CD4-positive, alpha-beta T cell treated with Interleukin-1 beta for 1 hour (primary cell): ENCODE measurements around the gene WDFY3.
"Not testable (repeated sequence)": the region's sequence is repeated elsewhere in the genome, so short reads cannot be mapped to it uniquely, and the experiment has no call there.

Experiments used
- DNase-seq, 2 donors: peaks; one replicate each; pipeline ENCODE4 v3.0.0-alpha.2; 2020 to 2022

Gene WDFY3

GRCh38 chr4:84699001-84699671 lies 267.4 kb downstream of the WDFY3 start:
- no peak for DNase-seq

DNA sequence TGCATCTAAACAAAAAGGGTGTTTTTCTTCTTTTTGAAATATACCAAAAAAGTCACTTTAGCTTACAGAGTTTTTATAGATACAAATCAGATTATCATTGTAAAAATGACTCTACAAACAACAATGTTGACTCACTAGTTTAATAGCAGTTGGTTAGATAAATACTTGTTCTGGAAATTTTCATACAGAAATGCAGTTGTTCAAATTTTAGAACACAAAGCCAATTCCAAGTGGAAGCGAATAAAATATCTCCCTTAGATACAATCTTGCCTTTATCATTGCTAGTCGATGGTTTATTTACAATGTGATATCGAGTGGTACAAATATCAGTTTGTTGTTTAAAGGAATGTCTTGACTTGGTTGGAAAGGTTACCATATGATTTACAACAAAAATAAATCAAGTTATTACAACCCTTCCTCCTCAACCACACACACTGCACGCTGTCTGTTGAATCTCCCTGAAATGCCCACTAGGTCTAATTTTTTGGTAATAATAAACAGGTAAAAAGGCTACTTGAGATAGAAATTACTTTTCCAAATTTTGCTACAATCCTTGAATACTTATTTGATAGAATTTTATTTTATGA lies 268.8 kb downstream of the WDFY3 start:
- DNase-seq, result no peak

GRCh38 chr4:84697159-84697558 lies 269.3 kb downstream of the WDFY3 start:
- DNase-seq, result no peak

- DNase-seq, result no peak
Observed at GRCh38 chr4:84691800-84692199, 274.7 kb downstream of the WDFY3 start.

GRCh38 chr4:84691170-84691691 lies 275.3 kb downstream of the WDFY3 start:
- DNase-seq, result no peak

DNA sequence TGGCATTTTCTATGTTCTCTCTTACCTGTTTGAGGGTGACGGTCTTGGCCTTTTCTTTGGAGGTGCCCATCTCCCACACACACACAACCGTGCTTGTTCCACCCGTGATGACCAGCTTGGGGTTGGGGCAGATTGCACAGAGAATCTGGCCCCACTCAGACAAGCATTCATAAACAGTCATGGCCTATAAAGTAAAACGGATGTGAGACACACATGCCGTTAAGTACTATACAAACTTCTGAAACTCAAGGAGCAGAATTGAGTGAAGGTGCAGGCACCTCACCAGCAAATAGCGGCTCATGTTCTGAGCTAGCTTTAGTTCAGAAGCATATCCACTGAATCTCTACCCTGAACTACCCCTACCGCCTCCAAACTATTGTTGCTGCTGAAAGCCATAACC lies 276.0 kb downstream of the WDFY3 start:
- DNase-seq, result no peak

DNA sequence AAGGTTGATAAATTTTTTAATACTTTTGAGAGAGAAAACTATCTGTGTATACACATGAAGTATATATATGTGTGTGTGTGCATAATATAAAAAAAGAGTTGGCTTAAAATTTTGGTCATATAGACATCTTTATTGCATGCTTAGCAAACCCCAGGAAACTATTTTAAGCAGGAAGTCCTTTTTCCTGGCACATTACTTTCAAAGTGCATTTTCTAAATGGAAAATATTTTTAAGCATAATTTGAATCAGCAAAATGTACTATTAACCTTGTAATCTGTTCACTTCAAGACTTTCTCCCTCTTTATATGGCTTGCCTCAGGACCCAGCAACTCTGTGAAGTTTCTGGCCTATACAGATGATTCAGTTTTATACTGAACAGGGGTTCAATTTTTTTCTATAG lies 277.3 kb downstream of the WDFY3 start:
- DNase-seq, result no peak

DNA sequence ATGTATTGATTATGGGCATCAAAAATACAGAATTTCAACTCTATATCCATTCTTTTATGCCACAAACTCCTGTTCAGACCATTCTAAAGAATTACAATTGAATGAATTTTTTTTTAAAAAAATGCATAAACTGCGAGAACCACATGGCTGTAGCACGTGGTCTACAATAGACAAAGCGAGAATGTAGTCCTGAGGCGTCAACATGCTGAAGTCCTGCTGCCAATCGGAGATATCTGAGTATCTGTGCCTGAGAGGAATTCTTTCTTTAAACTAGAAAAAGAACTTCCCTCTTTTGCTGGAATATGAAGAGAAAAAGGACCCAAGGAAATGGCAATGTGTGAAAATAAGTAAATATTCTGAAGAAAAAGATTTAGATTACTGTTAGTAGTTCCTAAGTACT lies 277.9 kb downstream of the WDFY3 start:
- no peak for DNase-seq

- no peak for DNase-seq
Observed at GRCh38 chr4:84685105-84685504, 281.4 kb downstream of the WDFY3 start.

GRCh38 chr4:84684361-84684760 lies 282.1 kb downstream of the WDFY3 start:
- DNase-seq, result no peak

- no peak for DNase-seq
Observed at GRCh38 chr4:84683064-84683850, 283.2 kb downstream of the WDFY3 start.

GRCh38 chr4:84682661-84683060 lies 283.8 kb downstream of the WDFY3 start:
- not testable (repeated sequence) for DNase-seq

DNA sequence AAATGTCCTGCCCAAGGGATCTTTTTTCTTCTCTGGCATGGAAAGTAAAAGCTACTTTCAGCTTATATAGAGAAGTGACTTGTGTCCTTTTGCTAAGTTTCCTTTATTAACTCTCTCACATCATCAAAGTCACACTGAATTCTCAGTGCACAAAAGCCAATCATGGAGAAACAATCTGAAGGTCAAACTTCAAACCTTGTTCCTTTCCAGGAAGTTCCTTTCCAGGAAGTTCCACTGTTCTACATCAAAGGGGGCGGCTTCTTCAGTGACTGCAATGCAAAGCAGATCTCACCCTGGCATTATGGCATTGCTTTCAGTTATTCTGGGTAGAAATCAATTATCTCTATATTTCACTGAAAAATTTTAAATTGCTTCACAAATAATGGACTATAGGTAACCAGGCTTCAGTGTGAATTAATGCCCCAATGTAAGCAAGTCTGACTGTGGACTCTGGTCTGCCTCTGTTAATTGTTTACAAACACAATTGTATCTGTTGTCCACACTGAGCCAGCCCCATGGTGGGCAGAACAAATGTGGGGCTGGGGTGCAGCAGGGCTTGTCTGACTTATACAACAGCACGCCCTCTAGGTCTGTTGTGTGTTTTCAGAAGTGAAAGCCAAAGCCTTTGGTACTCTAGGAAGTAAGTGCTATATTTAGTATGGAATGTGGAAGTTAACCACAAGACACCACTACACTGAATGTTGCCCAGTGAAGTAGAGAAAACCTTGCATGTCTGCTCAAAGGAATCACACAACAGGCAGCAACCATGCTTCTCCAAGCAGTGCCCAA lies 284.8 kb downstream of the WDFY3 start:
- no peak for DNase-seq

DNA sequence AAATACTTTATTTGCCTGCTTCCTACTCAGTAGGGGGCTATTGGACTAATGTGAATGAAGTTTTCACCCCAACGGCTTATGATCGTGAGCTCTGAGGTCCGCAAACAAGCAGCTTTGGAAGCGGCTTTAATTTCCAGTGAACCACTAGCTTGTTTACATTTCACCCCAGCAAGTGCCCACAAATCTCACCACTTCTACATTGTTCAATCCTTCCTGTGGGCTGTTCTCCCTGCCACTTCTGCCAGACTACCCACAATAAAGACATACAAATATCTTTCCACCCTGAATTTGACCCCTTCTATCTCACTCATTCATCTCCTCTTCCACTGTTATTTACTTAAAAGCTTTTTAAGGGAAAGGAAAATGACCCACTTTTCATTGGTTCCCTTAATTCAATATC lies 285.5 kb downstream of the WDFY3 start:
- DNase-seq, result no peak

- DNase-seq, result no peak
Observed at GRCh38 chr4:84678976-84679744, 287.3 kb downstream of the WDFY3 start.

DNA sequence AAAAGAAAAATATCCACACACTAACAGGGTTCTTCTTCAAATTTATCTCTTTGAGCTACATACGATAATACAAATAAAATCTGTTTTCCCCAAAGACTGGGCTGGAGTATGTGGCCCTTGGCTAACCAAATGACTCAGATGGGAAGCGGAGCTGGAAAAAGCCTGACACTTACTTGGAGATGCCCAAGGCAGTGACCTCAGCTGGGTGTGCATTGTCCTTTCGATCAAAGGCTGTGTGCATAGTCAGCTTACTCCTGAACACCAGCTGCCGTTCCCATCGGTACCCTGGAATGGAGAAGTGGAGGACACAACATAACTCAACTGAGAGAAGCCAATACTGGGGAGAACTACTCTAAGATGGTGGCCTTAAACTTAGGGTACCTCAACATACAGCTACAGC lies 288.5 kb downstream of the WDFY3 start:
- no peak for DNase-seq

- no peak for DNase-seq
Observed at GRCh38 chr4:84677093-84677492, 289.4 kb downstream of the WDFY3 start.

- DNase-seq, result no peak
Observed at GRCh38 chr4:84673475-84674240, 292.8 kb downstream of the WDFY3 start.

DNA sequence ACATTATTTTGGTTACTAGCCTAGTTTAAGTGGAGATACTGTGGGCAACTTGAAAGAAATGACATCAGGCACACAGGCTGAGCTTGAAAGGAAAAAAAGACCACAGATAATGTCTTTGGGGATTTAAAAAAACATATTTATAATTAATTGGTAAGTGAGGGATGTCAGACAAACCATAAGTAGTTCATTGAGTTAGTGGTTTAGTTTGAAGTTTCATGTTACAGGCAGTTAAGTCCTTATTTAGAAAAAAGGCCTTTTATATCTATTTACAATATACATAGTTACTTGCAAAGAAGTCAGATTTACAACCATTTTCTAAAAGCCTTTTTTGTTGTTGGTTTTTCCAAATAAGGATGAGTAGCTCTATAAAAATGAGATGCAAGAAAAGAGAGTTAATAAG lies 294.3 kb downstream of the WDFY3 start:
- no peak for DNase-seq

GRCh38 chr4:84669201-84669600 lies 297.3 kb downstream of the WDFY3 start:
- DNase-seq, result no peak

DNA sequence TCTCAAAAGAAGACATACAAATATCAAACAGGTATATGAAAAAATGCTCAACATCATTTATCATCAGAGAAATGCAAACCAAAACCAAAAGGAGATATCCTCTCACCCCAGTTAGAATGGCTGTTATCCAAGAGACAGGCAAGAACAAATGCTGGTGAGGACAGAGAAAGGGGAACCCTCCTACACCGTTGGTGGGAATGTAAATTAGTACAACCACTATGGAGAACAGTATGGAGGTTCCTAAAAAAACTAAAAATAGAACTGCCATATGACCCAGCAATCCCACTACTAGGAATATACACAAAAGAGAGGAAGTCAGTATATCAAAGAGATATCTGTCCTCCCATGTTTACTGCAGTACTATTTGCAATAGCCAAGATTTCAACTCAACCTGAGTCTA lies 300.1 kb downstream of the WDFY3 start:
- DNase-seq, result no peak

DNA sequence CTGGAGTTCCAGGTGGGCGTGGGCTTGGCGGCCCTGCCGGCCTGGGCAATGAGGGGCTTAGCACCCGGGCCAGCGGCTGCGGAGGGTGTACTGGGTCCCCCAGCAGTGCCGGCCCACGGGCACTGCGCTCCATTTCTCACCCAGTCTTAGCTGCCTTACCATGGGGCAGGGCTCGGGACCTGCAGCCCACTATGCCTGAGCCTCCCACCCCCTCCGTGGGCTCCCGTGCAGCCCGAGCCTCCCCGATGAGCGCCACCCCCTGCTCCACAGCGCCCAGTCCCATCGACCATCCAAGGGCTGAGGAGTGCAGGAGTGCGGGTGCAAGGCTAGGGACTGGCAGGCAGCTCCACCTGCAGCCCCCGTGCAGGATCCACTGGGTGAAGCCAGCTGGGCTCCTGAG lies 301.7 kb downstream of the WDFY3 start:
- DNase-seq, result not testable (repeated sequence)
